HepG2 (cell line): ENCODE data around the gene TEDC2. TPM values are rescaled to one million over a fixed set of nuclear protein-coding genes. Genes with fewer than 3 reads are reported as not detected.

ENCODE experiments used
- ATAC-seq: fragments of 200-7000 bp; cut with Tn5 transposase; 3 replicates; pipeline ENCODE4 v1.9.1; 2020; ENCODE audit warnings: mild to moderate bottlenecking, moderate library complexity
- BruUV-seq: library from RNA; stranded (reverse); fragments of 400-500 nt; replicated peaks from 2 replicates; lab custom pipeline; 2021; lab: Mats Ljungman, UMichigan
- CTCF ChIA-PET: fragments of 300-600 bp; formaldehyde crosslinking; extraction: SDS; loops from one replicate; lab custom pipeline; 2021; ENCODE audit warnings: low total read pairs, inconsistent platforms, low intra/inter-chr PET ratio; lab: Yijun Ruan, JAX
- POLR2A ChIA-PET: fragments of 350-600 bp; sonication (Branson Sonifier 250); formaldehyde crosslinking; loops from one replicate; lab custom pipeline; 2020; ENCODE audit warnings: antibody characterized with exemption, inconsistent platforms; lab: Yijun Ruan, JAX
- DNase-seq: peaks from one replicate; pipeline ENCODE4 v3.0.0-alpha.2; 2015; ENCODE audit warnings: low spot score
- FAIRE-seq: peaks from 3 replicates; lab custom pipeline; 2011; peaks lifted over from hg19 to GRCh38; lab: Jason Lieb, UNC
- H2AFZ ChIP-seq: one replicate; pipeline ENCODE4 v1.6.1; 2011; ENCODE audit warnings: low read length, inconsistent platforms
- H3K27ac ChIP-seq: fragments of 300-600 bp; 3 replicates; pipeline ENCODE4 v1.8.0; 2011; ENCODE audit warnings: mixed run types, mild to moderate bottlenecking, mixed read lengths, low read length, inconsistent platforms; ENCODE audit not compliant: insufficient read depth; ENCODE audit errors: extremely low read length
- H3K27me3 ChIP-seq, 2 experiments: fragments of 200-600 bp in 1 of 2; 2 replicates in 1 of 2; 3 replicates in 1 of 2; pipeline versions ENCODE4 v1.6.0 to v1.8.0; 2011; ENCODE audit warnings: low read length in 2 of 2, mild to moderate bottlenecking in 2 of 2, moderate library complexity in 2 of 2, inconsistent platforms in 1 of 2; ENCODE audit not compliant: insufficient read depth in 2 of 2, control insufficient read depth in 1 of 2
- H3K36me3 ChIP-seq, 2 experiments: fragments of 200-600 bp in 1 of 2; replicated peaks in 1 of 2; 2 replicates in 1 of 2; 3 replicates in 1 of 2; pipeline versions ENCODE4 v1.5.1 to v1.8.0; 2011; ENCODE audit warnings: low read length in 2 of 2, inconsistent platforms in 1 of 2; ENCODE audit not compliant: insufficient read depth in 2 of 2, control insufficient read depth in 1 of 2
- H3K4me1 ChIP-seq: 2 replicates; pipeline ENCODE4 v1.5.1; 2012; ENCODE audit warnings: low read length, inconsistent platforms; ENCODE audit not compliant: insufficient read depth
- H3K4me2 ChIP-seq: 2 replicates; pipeline ENCODE4 v1.6.0; 2011; ENCODE audit warnings: low read depth, low read length, inconsistent platforms
- H3K4me3 ChIP-seq, 3 experiments: fragments of 200-600 bp in 1 of 3; sonication (generic), shearing (Covaris generic) in 1 of 3; replicated peaks in 1 of 3; 2 replicates each; pipeline ENCODE4 v1.5.1; 2011 to 2016; ENCODE audit warnings: low read length in 3 of 3, inconsistent platforms in 2 of 3, low read depth in 2 of 3, mild to moderate bottlenecking in 2 of 3, control low read depth in 1 of 3, mixed read lengths in 1 of 3; ENCODE audit not compliant: insufficient read depth in 1 of 3
- H3K79me2 ChIP-seq: one replicate; pipeline ENCODE4 v1.6.1; 2011; ENCODE audit warnings: low read length, inconsistent platforms; ENCODE audit not compliant: insufficient read depth
- H3K9ac ChIP-seq: 2 replicates; pipeline ENCODE4 v1.6.0; 2011; ENCODE audit warnings: mild to moderate bottlenecking, low read depth, low read length, inconsistent platforms; ENCODE audit not compliant: insufficient read depth
- H3K9me3 ChIP-seq: 2 replicates; pipeline ENCODE4 v1.5.1; 2012; ENCODE audit warnings: mild to moderate bottlenecking, low read length
- H4K20me1 ChIP-seq: 2 replicates; pipeline ENCODE4 v1.6.0; 2011; ENCODE audit warnings: inconsistent platforms, mild to moderate bottlenecking, low read length, moderate library complexity; ENCODE audit not compliant: insufficient read depth
- DBP ChIP-seq: sonication (generic); formaldehyde crosslinking; IDR thresholded peaks from 2 replicates; pipeline ENCODE4 v1.4.0; 2020; ENCODE audit warnings: missing genetic modification reagents; ENCODE audit errors: not compliant biosample characterization
- ETV6 ChIP-seq: sonication (generic); formaldehyde crosslinking; conservative IDR thresholded peaks from 2 replicates; pipeline ENCODE4 v1.4.0; 2020; ENCODE audit warnings: missing genetic modification reagents
- FIP1L1 ChIP-seq: fragments of 200-400 bp; formaldehyde crosslinking; IDR thresholded peaks from 2 replicates; pipeline ENCODE4 v1.6.1; 2018; ENCODE audit warnings: low read depth, mild to moderate bottlenecking, low read length, moderate library complexity, borderline replicate concordance; ENCODE audit not compliant: insufficient read depth
- HNRNPLL ChIP-seq: fragments of 200-400 bp; formaldehyde crosslinking; IDR thresholded peaks from 2 replicates; pipeline ENCODE4 v1.6.1; 2017; ENCODE audit warnings: mild to moderate bottlenecking, low read depth, low read length; ENCODE audit not compliant: poor library complexity, severe bottlenecking
- KLF9 ChIP-seq: IDR thresholded peaks from 2 replicates; pipeline ENCODE4 v1.6.1; 2016; ENCODE audit warnings: low read depth
- POGK ChIP-seq: sonication (generic); formaldehyde crosslinking; conservative IDR thresholded peaks from 2 replicates; pipeline ENCODE4 v1.8.0; 2022; ENCODE audit warnings: mild to moderate bottlenecking, moderate library complexity, missing genetic modification reagents
- SRSF4 ChIP-seq: fragments of 200-400 bp; formaldehyde crosslinking; IDR thresholded peaks from one replicate; pipeline ENCODE4 v1.6.1; 2018; ENCODE audit warnings: mild to moderate bottlenecking, low read depth, low read length, moderate library complexity; ENCODE audit not compliant: poor library complexity, severe bottlenecking
- ZBTB25 ChIP-seq: IDR thresholded peaks from 2 replicates; pipeline ENCODE4 v1.6.1; 2018; ENCODE audit warnings: missing genetic modification reagents
- ZBTB38 ChIP-seq: sonication (generic); formaldehyde crosslinking; IDR thresholded peaks from 2 replicates; pipeline ENCODE4 v1.5.1; 2020; ENCODE audit warnings: mild to moderate bottlenecking, missing genetic modification reagents
- ZNF687 ChIP-seq: sonication (generic); formaldehyde crosslinking; IDR thresholded peaks from 2 replicates; pipeline ENCODE4 v1.5.1; 2020; ENCODE audit warnings: mild to moderate bottlenecking, missing genetic modification reagents, moderate library complexity
- WGBS: methylation state at CpG from one replicate; pipeline ENCODE4 v1.1.6; 2017; ENCODE audit warnings: low lambda C conversion rate; 5-methylcytosine and 5-hydroxymethylcytosine counted together
- in situ Hi-C: cut with HindIII; loops from 2 replicates; pipeline ENCODE4 v1.10.0; 2017; ENCODE audit warnings: low pct_unique_long_range_greater_than_20kb; ENCODE audit not compliant: extremely low pct_ligation_motif_present
- intact Hi-C: fragments of 100-400 bp; cut with micrococcal nuclease; formaldehyde crosslinking; loops from one replicate; pipeline ENCODE4 v1.10.0; 2022; ENCODE audit not compliant: unreplicated experiment
- polyA plus RNA-seq, 8 experiments: library from polyadenylated mRNA; depleted of rRNA in 3 of 8; stranded (reverse) in 7 of 8; unstranded in 1 of 8; fragments of >200 nt; fragmentation: Illumina TruSeq in 4 of 8; extraction: Trizol in 4 of 8; gene quantifications; 2 replicates each; pipeline versions ENCODE4 v1.2.1 to v1.2.3, GENCODE V29; 2011 to 2016; ENCODE audit warnings: low read depth in 4 of 8, missing spikeins in 1 of 8, mixed read lengths in 1 of 8; ENCODE audit not compliant: insufficient read depth in 1 of 8
- total RNA-seq, 5 experiments: library from RNA; depleted of rRNA; stranded (reverse); fragments of >200 nt; fragmentation: Illumina TruSeq; extraction: Trizol; gene quantifications; 2 replicates each; pipeline ENCODE4 v1.2.3, GENCODE V29; 2016; ENCODE audit warnings: low read depth in 1 of 5

The TEDC2 gene
- total and polyA plus RNA-seq, 2 of the 13 experiments (the other 11 are each of a cell fraction or from before 2014, with no cell fraction given): 6.2 to 24.4 TPM

DNA sequence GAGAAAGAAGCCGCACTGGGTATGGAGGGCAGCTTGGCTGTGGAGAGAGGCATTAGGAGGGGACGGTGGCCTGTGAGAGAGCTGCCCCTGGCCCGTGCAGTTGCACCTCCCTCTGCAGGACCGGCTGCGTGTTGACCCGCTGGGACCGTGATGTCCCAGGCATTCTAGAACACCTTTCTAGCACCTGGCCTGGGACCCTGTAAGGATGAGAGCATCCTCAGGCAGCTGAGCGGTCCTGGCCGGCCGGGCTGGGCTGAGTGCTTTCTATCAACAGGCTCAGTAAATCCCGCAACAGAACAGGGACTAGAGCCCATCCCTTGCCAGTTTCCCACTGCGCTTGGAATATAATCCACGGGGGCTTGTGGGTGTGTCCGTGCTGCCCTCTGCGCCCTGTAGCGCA lies 29.7 kb downstream of the TEDC2 start (continued):
- TF ChIP-seq KLF9 (no peak), ETV6 (CRISPR knock-in tag) (no peak), ZBTB25 (no peak), DBP (CRISPR knock-in tag) (no peak)

DNA sequence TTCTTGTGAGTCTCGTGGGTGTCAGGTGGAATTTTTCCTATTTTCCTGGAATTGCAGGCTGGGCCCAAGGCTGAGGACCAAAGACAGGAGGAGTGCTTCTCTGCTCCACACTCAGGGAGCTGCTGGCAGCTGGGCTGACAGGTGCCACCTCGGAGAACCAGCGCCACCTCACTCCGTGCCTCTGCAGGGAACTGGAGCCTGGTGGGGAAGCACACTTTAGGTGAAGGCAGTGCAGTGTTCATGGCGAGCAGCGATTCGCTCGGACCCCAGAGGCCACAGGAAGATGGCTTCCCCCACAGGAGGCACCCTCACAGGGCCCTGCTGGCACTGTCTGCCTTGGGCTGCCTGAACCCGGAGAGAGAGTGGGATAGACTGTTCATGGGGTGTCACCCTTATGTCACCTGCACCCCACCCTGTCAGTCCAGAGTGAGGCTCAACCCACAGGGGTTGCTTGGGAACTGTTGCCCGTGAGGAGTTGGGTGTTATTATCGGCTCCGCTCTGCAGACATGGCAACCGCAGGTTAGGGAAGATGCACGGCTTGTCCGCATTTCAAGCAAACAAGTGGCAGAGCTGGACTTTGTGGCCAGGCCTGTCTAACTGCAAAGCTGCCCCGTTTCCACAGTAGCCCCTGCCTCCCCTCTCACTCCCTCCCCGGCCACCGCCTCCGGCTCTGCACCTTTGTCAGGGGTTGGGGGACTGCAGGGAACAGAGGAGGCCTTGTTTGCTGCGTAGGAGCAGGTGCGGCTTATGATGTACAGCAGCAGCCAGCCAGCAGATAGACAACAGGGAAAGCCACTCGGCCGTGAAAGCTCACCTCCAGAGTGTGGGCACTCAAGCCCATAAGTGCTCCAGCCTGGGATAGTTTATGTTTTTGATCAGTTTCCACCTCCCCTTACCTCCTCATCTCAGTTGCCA lies 30.5 kb downstream of the TEDC2 start:
- Histone ChIP-seq H3K79me2 (peaks cover 23% of the 10 kb centered on the region), H3K27ac (peak overlapping the region; percentile 38), H3K4me2 (peak overlapping the region; percentile 26; the same call in 1 of the 2 replicates), H3K9ac (peak overlapping the region; percentile 7; the same call in 1 of the 2 replicates), H2AFZ (no peak overlapping the region), H3K27me3 (no peaks in the 10 kb centered on the region), H3K9me3 (no peaks in the 10 kb centered on the region), H3K4me1 (peaks cover 32% of the 10 kb centered on the region), H3K4me3 (no peak overlapping the region; a peak in 1 of 6 replicates), H3K36me3 (peaks cover 0 to 2% of the 10 kb centered on the region in 2 experiments; a peak in 1 of 5 replicates), H4K20me1 (peaks cover 22% of the 10 kb centered on the region)
- no TSS peak for BruUV-seq
- ChIA-PET POLR2A (no interaction called here), CTCF (no interaction called here)
- ATAC-seq: peak; percentile 26; the same call in 2 of the 3 replicates
- in situ Hi-C loops (no loop called here), intact Hi-C loops (no loop called here)
- 79% methylated on average over 19 of the region's 23 CpGs for WGBS
- no peak for FAIRE-seq
- no peak for DNase-seq
- TF ChIP-seq HNRNPLL (peak; percentile 41), ZNF687 (CRISPR knock-in tag) (peak; percentile 19; the same call in 1 of the 2 replicates), POGK (no peak), ZBTB38 (CRISPR knock-in tag) (0 out of 2 replicates have a peak, but pooled peaks have one; percentile 43), FIP1L1 (no peak), SRSF4 (no peak)
